GM12878 (cell line): ENCODE results near the gene ARHGAP45. TPM values are rescaled to one million over a fixed set of nuclear protein-coding genes. Genes with fewer than 3 reads are reported as not detected.

Experiments
- DPF2 ChIP-seq: fragments of 450-650 bp; IDR thresholded peaks from 2 replicates; pipeline ENCODE4 v1.6.1; 2017; ENCODE audit warnings: mild to moderate bottlenecking
- EGR1 ChIP-seq, 2 experiments: IDR thresholded peaks; 1 replicate in 1 of 2; 2 replicates in 1 of 2; pipeline ENCODE4 v1.6.1; 2011 to 2012; ENCODE audit warnings: low read depth in 2 of 2, low read length in 2 of 2, borderline replicate concordance in 1 of 2, mild to moderate bottlenecking in 1 of 2, moderate library complexity in 1 of 2
- FOS ChIP-seq: IDR thresholded peaks from 3 replicates; pipeline ENCODE4 v1.6.1; 2011; ENCODE audit warnings: borderline replicate concordance; ENCODE audit not compliant: insufficient read length; ENCODE audit errors: extremely low read depth
- IKZF1 ChIP-seq: fragments of 450-650 bp; conservative IDR thresholded peaks from 2 replicates; pipeline ENCODE4 v1.6.1; 2017; ENCODE audit warnings: antibody characterized with exemption, mild to moderate bottlenecking
- POLR2A ChIP-seq: IDR thresholded peaks from 2 replicates; pipeline ENCODE4 v1.6.1; 2011; ENCODE audit warnings: low read depth, mild to moderate bottlenecking, low read length
- SIN3A ChIP-seq: IDR thresholded peaks from 2 replicates; pipeline ENCODE4 v1.6.1; 2012; ENCODE audit warnings: low read depth, low read length, improper control_type of control experiment
- SIX5 ChIP-seq: IDR thresholded peaks from 2 replicates; pipeline ENCODE4 v1.6.1; 2011; ENCODE audit warnings: mild to moderate bottlenecking, low read depth, low read length, moderate library complexity; ENCODE audit not compliant: severe bottlenecking
- SMARCA5 ChIP-seq: fragments of 450-650 bp; IDR thresholded peaks from 2 replicates; pipeline ENCODE4 v1.6.1; 2017; ENCODE audit warnings: mild to moderate bottlenecking
- SMC3 ChIP-seq: IDR thresholded peaks from 2 replicates; pipeline ENCODE4 v1.6.1; 2011; ENCODE audit warnings: low read length, improper control_type of control experiment, borderline replicate concordance
- STAT1 ChIP-seq: fragments of 450-650 bp; conservative IDR thresholded peaks from 2 replicates; pipeline ENCODE4 v1.6.1; 2014; ENCODE audit warnings: antibody characterized with exemption, mild to moderate bottlenecking
- TAF1 ChIP-seq: IDR thresholded peaks from 2 replicates; pipeline ENCODE4 v1.6.1; 2011; ENCODE audit warnings: mild to moderate bottlenecking, low read depth, low read length, borderline replicate concordance
- TBL1XR1 ChIP-seq: IDR thresholded peaks from 2 replicates; pipeline ENCODE4 v1.6.1; 2012; ENCODE audit warnings: low read depth, low read length, improper control_type of control experiment
- WRNIP1 ChIP-seq: IDR thresholded peaks from 2 replicates; pipeline ENCODE4 v1.6.1; 2011; ENCODE audit warnings: low read depth, low read length, improper control_type of control experiment, borderline replicate concordance
- polyA plus RNA-seq, 11 experiments: library from polyadenylated mRNA; depleted of rRNA in 4 of 11; unstranded in 6 of 11; stranded (reverse) in 5 of 11; fragments of >200 nt; fragmentation: Nextera tagmentation in 4 of 11; fragmentation: Illumina TruSeq in 1 of 11; extraction: Ambion mirVana in 4 of 11; extraction: Trizol in 1 of 11; gene quantifications; 1 replicate in 1 of 11; 2 replicates in 10 of 11; pipeline versions ENCODE4 v1.2.1 to v1.2.3, GENCODE V29; 2011 to 2016; ENCODE audit warnings: inconsistent platforms in 2 of 11, missing spikeins in 2 of 11, low read depth in 1 of 11
- total RNA-seq, 4 experiments: library from RNA; depleted of rRNA in 3 of 4; stranded (reverse); fragments of >200 nt in 3 of 4; fragmentation: Illumina TruSeq in 1 of 4; extraction: Trizol in 1 of 4; gene quantifications; 2 replicates each; pipeline versions ENCODE4 v1.2.1 to v1.2.3, GENCODE V29; 2013 to 2021
- TF ChIP-seq, protein P1 (sequence below), 3 experiments: IDR thresholded peaks in 2 of 3; conservative IDR thresholded peaks in 1 of 3; 2 replicates each; pipeline ENCODE4 v1.5.1; 2011; ENCODE audit warnings: low read depth in 3 of 3, low read length in 3 of 3, mild to moderate bottlenecking in 3 of 3, control low read depth in 2 of 3, moderate library complexity in 2 of 3, inconsistent platforms in 1 of 3, mixed read lengths in 1 of 3; ENCODE audit not compliant: control insufficient read depth in 2 of 3, insufficient read depth in 1 of 3; ENCODE audit errors: extremely low read depth in 1 of 3
- TF ChIP-seq, protein P2 (sequence below): IDR thresholded peaks from 2 replicates; pipeline ENCODE4 v1.6.1; 2011; ENCODE audit warnings: mild to moderate bottlenecking, low read depth, low read length, moderate library complexity; ENCODE audit not compliant: insufficient replicate concordance
- TF ChIP-seq, protein P3 (sequence below): IDR thresholded peaks from 2 replicates; pipeline ENCODE4 v1.6.1; 2012; ENCODE audit warnings: mild to moderate bottlenecking, low read depth, low read length
- TF ChIP-seq, protein P4 (sequence below): fragments of 450-650 bp; IDR thresholded peaks from 2 replicates; pipeline ENCODE4 v1.6.1; 2016; ENCODE audit warnings: mild to moderate bottlenecking
- TF ChIP-seq, protein P5 (sequence below): fragments of 450-650 bp; formaldehyde crosslinking; IDR thresholded peaks from 2 replicates; pipeline ENCODE4 v1.4.0; 2022; ENCODE audit warnings: mild to moderate bottlenecking, moderate library complexity
- TF ChIP-seq, protein P6 (sequence below): IDR thresholded peaks from 2 replicates; pipeline ENCODE4 v1.6.1; 2012; ENCODE audit warnings: low read depth, low read length, improper control_type of control experiment

ARHGAP45 gene
- total and polyA plus RNA-seq, 10 of the 15 experiments (the other 5 are each of a cell fraction or from before 2014, with no cell fraction given), result 1.4 to 151 (median 59.9) TPM

DNA sequence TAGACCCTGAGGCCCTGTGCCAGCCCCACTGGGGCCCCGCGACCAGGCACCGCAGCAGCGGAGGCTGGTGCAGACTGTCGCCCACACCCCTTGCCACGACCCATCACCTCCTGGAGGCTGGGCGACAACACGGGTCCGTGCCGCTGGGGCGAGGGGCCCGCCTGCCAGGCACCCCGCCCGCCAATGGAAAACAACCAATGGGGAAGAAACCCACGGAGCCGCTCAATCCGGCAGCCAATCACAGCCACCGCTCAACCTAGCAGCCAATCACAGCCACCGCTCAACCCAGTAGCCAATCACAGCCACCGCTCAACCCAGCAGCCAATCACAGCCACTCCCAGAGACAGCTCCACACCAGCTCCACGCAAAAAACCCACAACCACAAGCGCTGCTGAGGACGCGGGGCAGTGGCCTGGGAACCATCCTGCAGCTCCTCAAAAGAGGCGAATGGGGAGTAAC lies 66.5 kb downstream of the ARHGAP45 start (continued):
- TF ChIP-seq FOS (peak; percentile 88), SIN3A (no peak), IKZF1 (peak; percentile 76), TBL1XR1 (no peak), SMARCA5 (no peak), WRNIP1 (no peak), DPF2 (no peak; the same call in 1 of the 2 replicates), POLR2A (peak; percentile 80), SIX5 (peak; percentile 19), STAT1 (no peak), EGR1 (IDR thresholded peaks at IDR 0.05; ENCODE audit: borderline replicate concordance in 1 of 2, low read depth in 2 of 2, low read length in 2 of 2) (no peak), SMC3 (no peak), TAF1 (0 out of 2 replicates have a peak, but pooled peaks have one; percentile 4)
- TF ChIP-seq, protein P1, sequence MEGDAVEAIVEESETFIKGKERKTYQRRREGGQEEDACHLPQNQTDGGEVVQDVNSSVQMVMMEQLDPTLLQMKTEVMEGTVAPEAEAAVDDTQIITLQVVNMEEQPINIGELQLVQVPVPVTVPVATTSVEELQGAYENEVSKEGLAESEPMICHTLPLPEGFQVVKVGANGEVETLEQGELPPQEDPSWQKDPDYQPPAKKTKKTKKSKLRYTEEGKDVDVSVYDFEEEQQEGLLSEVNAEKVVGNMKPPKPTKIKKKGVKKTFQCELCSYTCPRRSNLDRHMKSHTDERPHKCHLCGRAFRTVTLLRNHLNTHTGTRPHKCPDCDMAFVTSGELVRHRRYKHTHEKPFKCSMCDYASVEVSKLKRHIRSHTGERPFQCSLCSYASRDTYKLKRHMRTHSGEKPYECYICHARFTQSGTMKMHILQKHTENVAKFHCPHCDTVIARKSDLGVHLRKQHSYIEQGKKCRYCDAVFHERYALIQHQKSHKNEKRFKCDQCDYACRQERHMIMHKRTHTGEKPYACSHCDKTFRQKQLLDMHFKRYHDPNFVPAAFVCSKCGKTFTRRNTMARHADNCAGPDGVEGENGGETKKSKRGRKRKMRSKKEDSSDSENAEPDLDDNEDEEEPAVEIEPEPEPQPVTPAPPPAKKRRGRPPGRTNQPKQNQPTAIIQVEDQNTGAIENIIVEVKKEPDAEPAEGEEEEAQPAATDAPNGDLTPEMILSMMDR (IDR thresholded peaks at IDR 0.05 in 2 of 3, conservative IDR thresholded peaks at IDR 0.05 in 1 of 3; ENCODE audit: control insufficient read depth in 2 of 3, extremely low read depth in 1 of 3, insufficient read depth in 1 of 3, low read depth in 3 of 3, low read length in 3 of 3), result 0 out of 6 replicates have a peak, but pooled peaks of 1 of the 3 experiments have one; percentile 0
- TF ChIP-seq, protein P2, sequence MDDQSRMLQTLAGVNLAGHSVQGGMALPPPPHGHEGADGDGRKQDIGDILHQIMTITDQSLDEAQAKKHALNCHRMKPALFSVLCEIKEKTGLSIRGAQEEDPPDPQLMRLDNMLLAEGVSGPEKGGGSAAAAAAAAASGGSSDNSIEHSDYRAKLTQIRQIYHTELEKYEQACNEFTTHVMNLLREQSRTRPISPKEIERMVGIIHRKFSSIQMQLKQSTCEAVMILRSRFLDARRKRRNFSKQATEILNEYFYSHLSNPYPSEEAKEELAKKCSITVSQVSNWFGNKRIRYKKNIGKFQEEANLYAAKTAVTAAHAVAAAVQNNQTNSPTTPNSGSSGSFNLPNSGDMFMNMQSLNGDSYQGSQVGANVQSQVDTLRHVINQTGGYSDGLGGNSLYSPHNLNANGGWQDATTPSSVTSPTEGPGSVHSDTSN, result peak; percentile 84
- TF ChIP-seq, protein P3, sequence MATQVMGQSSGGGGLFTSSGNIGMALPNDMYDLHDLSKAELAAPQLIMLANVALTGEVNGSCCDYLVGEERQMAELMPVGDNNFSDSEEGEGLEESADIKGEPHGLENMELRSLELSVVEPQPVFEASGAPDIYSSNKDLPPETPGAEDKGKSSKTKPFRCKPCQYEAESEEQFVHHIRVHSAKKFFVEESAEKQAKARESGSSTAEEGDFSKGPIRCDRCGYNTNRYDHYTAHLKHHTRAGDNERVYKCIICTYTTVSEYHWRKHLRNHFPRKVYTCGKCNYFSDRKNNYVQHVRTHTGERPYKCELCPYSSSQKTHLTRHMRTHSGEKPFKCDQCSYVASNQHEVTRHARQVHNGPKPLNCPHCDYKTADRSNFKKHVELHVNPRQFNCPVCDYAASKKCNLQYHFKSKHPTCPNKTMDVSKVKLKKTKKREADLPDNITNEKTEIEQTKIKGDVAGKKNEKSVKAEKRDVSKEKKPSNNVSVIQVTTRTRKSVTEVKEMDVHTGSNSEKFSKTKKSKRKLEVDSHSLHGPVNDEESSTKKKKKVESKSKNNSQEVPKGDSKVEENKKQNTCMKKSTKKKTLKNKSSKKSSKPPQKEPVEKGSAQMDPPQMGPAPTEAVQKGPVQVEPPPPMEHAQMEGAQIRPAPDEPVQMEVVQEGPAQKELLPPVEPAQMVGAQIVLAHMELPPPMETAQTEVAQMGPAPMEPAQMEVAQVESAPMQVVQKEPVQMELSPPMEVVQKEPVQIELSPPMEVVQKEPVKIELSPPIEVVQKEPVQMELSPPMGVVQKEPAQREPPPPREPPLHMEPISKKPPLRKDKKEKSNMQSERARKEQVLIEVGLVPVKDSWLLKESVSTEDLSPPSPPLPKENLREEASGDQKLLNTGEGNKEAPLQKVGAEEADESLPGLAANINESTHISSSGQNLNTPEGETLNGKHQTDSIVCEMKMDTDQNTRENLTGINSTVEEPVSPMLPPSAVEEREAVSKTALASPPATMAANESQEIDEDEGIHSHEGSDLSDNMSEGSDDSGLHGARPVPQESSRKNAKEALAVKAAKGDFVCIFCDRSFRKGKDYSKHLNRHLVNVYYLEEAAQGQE, result no peak
- TF ChIP-seq, protein P4, sequence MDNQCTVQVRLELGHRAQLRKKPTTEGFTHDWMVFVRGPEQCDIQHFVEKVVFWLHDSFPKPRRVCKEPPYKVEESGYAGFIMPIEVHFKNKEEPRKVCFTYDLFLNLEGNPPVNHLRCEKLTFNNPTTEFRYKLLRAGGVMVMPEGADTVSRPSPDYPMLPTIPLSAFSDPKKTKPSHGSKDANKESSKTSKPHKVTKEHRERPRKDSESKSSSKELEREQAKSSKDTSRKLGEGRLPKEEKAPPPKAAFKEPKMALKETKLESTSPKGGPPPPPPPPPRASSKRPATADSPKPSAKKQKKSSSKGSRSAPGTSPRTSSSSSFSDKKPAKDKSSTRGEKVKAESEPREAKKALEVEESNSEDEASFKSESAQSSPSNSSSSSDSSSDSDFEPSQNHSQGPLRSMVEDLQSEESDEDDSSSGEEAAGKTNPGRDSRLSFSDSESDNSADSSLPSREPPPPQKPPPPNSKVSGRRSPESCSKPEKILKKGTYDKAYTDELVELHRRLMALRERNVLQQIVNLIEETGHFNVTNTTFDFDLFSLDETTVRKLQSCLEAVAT, result peak; percentile 51; the same call in 1 of the 2 replicates
- TF ChIP-seq, protein P5, sequence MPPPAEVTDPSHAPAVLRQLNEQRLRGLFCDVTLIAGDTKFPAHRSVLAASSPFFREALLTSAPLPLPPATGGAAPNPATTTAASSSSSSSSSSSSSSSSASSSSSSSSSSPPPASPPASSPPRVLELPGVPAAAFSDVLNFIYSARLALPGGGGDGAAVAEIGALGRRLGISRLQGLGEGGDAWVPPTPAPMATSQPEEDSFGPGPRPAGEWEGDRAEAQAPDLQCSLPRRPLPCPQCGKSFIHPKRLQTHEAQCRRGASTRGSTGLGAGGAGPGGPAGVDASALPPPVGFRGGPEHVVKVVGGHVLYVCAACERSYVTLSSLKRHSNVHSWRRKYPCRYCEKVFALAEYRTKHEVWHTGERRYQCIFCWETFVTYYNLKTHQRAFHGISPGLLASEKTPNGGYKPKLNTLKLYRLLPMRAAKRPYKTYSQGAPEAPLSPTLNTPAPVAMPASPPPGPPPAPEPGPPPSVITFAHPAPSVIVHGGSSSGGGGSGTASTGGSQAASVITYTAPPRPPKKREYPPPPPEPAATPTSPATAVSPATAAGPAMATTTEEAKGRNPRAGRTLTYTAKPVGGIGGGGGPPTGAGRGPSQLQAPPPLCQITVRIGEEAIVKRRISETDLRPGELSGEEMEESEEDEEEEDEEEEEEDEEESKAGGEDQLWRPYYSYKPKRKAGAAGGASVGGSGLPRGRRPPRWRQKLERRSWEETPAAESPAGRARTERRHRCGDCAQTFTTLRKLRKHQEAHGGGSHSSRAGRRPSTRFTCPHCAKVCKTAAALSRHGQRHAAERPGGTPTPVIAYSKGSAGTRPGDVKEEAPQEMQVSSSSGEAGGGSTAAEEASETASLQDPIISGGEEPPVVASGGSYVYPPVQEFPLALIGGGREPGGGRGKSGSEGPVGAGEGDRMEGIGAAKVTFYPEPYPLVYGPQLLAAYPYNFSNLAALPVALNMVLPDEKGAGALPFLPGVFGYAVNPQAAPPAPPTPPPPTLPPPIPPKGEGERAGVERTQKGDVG (CRISPR knock-in tag), result no peak
- TF ChIP-seq, protein P6, sequence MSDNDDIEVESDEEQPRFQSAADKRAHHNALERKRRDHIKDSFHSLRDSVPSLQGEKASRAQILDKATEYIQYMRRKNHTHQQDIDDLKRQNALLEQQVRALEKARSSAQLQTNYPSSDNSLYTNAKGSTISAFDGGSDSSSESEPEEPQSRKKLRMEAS, result no peak
